ENCODE measurements around the gene MAP1LC3B2.
A peak's percentile ranks its signal among the peaks of the same experiment; 100 is the strongest.

Gene MAP1LC3B2
- 0.08 to 0.59 (median 0.21) reads per million in 4 donors for total RNA-seq

DNA sequence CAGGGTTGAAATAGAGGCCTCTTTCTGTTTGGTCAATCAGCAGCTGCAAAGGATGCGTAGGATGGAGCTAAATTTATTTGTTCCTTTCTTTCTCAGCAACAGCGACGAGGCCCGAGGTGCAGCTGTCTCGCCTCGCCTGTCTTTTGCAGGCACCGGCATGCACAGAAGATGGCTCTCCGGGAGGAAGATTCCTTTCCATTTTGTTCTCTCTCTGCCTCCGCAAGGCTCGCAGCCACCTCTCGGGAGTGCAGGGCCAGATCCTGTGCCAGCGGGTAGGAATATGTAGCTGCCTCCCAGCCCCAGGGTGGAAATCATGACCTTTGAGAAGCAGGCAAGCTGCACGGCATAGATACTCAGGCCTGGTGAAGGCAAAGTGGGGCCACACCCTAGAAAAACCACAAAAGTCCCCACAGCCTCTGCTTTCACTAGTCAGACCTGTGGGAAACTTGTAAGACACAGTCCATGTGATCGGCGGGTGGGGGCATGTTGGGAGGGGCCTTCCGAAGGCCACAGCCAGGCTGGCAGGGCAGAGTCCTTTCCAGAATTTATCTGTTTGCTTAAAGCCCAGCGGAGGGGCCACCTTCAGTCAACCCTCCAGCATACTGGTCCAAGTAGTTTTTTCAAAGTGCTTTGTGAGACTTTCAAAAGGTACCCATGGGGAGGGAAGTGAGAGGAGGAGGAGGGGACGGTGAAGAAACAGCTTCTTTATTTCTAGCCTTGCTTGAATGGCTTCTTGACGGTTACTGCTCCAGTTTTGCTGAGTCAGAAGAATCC, at the start of gene MAP1LC3B2:
Gene MAP1LC3B2 (plus strand): TSS at position 220 of the 774 bp plus-strand sequence. CDS start 16,562 bp downstream, outside the sequence.
- DNase-seq, result peak; percentile 44 to 98 (median 59)

DNA sequence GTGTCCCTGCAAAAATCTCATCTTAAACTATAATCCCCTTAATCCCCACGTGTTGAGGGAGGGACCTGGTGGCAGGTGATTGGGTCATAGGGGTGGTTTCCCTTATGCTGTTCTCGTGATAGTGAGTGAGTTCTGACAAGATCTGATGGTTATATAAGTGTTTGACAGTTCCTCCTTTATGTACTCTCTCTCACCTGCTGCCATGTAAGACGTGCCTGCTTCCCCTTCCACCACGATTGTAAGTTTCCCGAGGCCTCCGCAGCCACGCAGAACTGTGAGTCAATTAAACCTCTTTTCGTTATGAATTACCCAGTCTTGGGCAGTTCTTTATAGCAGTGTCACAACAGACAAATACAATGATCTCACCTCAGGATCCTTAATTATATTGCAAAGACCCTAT, 45.2 kb upstream of the MAP1LC3B2 start:
- DNase-seq, result no peak

DNA sequence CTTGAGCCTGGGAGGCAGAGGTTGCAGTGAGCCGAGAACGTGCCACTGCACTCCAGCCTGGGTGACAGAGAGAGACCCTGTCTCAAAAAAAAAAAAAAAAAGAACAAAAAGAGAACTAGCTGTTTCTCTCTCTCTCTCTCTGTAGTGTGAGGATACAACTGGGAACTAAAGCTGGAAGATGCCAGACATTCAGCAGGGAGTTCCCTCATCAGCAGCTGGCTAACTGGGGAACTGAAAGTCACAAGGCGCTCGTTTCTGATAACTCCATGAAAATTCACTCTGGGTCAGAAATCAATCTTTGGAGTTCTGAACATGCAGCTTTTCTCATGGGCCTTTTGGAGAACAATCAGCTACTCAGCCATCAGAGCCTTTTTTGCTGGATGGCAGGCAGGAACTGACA, 43.5 kb upstream of the MAP1LC3B2 start:
- DNase-seq, result no peak

DNA sequence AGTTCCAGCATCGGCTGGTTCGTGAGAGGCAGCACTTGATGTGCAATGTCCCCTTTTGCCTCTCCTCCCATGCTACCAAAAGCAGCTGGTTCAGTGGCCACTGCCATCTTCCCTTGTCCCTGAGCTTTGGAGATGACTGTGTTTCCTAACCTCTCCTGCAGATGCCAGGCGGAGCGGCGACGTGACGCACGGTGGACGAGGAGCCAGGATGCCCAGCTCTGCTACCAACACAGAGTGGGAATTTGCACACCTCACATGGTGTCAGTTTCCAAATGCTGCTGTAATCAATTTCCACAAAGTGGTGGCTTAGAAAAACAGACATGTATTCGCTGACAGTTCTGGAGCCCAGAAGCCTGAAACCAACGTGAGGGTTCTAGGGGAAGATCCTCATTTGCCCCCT, 42.5 kb upstream of the MAP1LC3B2 start:
- DNase-seq, result no peak

DNA sequence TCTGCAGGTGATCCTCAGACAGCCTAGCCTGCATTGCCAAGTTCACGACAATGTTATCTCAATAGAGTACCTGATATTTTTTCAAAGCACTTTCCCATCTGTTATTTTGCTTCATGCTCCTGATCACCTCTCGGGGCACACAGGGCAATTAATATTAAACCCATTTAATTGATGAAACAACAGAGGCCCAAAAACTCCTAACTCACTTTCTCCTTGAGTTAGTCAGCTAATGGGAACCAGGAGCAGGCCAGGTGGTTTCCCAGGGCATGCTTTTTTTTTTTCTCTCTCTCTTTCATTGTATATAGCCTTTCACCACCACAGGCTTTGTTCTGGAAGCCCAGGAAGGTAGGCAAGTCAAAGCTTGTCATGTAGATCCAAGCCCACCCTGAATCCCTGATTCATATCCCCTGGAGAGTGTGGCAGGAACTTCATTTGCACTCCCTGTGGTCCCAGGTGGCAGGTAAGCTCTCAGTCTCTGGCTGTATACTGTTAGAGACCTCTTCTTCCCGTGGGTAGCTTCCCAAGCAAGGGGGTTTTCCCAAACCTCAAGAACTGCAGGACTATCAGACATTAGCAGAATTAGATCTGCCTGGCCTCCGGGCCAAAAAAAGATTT, 41.6 kb upstream of the MAP1LC3B2 start:
- DNase-seq, result no peak

DNA sequence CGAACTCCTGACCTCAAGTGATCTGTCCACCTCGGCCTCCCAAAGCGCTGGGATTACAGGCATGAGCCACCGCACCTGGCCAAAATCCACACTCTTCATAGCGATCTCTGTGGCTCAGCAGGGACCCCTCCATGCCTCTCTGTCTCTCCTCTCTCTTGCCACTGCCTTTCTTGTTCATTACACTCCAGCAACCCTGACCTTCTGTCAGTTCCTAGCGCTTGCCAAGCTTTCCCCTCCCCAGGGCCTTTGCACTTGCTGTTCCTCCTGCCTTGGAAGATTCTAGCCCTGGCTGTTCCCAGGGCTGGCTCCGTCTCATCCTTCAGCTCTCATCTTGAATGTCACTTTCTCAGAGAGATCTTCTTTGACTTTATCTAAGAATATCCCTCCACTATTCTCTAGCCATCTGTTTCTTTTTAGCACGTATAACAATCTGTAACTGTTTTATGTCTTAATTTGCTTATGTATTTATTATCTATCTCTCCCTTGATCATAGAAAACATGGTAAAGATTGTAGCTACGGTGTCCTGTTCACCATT, 38.9 kb upstream of the MAP1LC3B2 start:
- no peak for DNase-seq

DNA sequence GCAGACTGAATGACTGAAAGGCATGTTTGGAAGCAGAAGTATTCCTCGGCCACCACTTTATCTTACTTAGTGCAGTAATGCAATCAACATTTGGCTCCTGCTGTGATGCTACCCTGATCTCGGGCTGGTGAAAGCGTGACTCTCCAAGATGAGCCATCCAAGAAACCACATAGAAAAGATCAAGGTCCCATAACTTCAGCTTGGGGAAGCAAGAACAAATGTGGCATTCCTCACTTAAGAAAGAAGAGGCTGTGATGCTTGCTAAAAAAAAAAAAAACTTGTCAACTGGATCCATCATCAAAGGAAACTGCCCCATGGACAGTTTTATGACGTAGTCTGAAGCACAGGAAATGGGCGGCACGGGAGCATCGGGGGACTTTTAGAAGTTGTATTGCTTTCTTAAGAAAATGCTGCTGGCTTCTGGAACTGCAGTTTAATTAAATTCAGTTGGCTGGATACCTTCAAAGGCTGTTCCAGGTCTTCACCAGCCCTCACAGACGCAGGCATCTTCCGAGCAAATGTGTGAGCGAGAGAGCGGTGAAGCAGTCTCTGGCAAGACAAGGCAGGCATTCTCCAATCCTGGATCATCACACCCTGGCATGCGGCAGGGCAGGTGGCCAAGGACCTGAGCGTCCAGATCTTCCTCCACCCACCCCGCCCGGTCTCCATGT, 38.2 kb upstream of the MAP1LC3B2 start:
- DNase-seq, result peak in 1 of 5 donors; percentile 43

DNA sequence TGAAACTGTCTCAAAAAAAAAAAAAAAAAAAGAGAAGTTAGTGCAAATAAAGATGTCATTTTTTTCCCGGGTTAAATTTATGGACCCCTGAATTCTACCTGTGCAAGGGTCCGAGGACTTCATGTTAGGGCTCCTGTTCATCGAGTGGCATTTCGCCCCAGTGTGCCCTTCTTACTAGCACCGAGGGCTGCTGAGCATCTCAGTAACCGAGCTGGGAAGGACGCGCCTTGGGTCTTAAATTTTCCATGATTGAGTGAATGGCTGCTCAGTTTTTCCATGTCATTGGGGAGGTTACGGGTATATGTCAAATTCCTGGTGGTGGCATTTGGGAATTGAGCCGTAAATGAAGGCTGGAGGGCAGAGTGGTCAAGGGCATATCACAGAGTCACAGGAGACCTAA, 34.9 kb upstream of the MAP1LC3B2 start:
- no peak for DNase-seq

DNA sequence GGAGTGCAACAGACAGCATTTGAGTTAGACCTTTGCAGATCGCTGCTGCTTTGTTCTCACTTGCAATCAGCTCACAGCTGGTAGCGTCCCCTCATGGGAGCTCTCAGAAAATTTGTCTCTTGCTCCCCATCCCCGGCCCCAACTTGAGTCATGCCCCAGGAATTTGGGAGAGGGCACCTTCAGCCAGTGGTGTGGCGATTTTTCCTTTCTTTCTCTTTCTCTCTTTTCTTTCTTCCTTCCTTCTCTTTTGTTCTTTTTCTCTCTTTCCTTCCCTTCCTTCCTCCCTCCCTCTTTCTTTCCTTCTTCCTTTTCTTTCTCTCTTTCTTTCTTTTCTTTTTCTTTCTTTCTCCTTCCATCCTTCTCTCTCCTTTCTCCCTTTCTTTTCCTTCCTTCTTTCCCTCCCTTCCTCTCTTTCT, 34.2 kb upstream of the MAP1LC3B2 start:
- DNase-seq, result no peak

DNA sequence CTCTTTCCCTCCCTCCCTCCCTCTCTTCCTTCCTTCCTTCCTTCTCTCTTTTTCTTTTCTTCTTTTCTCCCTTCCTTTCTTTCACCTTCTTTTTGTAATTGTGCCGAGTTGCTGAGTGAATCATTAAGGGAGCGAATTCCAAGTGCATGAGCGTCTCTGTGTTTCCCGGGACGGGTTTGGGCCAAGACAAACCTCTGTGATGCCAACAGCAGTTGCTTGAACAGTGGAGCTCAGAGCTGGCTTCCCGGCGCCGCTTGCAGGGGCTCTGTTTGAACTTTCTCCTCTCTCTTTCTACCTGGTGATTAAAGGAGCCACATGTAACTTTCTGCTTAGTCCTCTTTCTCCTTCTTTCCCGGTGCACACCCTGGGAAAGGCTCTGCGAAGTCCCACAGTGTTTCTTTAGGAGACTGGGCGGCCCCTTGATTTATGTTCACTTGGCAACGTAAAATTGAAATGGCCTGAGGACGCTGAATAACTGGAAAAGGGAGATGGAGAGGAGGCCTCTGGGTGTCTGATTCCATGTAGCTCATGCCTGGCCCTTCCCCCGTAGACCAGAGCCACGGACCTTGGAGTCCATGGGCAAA, 33.7 kb upstream of the MAP1LC3B2 start:
- DNase-seq, result no peak

DNA sequence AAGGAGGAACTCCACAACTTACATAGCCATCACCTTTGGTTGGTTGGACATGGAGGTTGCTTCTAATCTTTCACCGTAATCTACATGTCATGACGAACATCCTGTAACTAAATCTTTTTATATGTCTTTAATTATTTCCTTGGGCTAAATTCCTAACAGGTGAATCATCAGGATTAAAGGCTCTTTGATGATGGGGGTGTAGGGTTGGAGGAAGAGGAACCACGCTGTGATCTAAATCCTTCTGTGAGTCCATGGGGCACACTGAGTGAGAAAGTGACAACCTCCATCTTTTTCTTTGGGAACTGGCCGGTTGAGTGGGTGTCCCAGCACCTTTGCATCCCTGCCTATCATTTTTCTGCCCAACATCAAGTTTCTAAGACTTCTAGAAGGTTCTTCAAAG, 31.1 kb upstream of the MAP1LC3B2 start:
- no peak for DNase-seq

DNA sequence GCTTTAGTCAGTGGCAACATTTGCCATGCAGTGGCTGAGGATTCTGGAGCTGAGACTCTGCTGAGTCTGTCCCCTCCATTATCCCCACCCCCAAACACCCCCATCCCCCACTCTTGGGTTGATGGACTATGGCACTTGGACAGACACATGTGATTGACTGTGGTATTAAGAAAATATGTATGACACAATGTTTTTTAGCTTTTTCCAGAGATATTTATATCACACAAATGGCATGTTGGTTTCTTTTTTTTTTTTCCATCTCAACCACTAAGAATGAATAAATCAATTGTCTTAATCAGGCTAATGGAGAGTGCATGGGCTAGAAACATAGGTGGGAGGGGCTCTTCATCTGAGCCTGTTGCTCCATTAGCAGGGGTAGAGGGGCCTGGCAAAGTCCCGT, 30.7 kb upstream of the MAP1LC3B2 start:
- DNase-seq, result no peak

DNA sequence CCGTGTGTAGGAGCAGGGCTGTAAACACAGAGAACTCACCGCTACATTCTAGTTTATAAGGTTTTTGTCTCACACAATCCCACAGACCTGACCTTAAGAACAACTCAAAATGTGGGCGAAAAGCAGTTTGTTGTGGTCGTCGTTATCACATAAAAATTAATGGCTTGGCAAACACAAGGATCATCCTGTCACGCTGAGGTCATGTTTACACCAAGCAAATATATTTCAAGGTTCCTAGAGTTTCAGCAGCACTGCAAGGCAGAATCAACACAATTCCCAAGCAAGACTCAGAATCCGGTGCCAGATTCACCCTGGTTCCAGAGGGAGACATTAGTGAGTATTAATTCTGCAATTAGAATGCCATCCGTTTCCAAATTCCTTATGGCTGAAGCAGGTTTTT, 30.1 kb upstream of the MAP1LC3B2 start:
- DNase-seq, result no peak

DNA sequence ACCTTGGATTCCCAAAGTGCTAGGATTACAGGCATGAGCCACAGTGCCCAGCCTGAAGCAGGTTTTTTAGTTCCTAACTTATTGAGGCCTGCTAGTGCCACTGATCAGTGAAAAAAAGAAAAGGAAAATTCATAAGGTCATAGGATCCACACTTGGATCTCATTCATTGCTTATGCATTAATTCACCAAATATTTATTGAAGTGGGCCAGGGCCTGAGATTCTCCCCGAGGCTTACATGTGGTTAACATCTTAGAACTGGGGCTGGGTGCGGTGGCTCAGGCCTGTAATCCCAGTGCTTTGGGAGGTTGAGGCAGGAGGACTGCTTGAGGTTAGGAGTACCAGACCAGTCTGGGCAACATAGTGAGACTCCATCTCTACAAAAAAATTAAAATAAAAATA, 29.5 kb upstream of the MAP1LC3B2 start:
- DNase-seq, result no peak

DNA sequence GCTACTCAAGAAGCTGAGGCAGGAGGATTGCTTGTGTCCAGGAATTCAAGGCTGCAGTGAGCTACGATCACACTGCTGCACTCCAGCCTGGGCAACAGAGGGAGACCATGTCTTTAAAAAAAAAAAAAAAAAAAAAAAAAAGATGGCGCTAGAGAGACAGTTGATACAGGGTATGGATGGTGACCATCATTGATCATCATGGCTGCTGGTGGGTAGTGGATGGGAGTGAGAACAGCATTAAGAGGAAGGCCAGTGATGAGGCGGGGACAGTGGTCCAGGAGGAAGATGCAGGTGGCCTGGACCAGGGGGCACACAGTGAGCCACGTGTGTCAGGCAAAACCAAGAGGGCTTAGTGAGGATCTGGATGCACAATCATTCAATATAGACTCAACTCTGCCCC, 26.8 kb upstream of the MAP1LC3B2 start:
- no peak for DNase-seq

DNA sequence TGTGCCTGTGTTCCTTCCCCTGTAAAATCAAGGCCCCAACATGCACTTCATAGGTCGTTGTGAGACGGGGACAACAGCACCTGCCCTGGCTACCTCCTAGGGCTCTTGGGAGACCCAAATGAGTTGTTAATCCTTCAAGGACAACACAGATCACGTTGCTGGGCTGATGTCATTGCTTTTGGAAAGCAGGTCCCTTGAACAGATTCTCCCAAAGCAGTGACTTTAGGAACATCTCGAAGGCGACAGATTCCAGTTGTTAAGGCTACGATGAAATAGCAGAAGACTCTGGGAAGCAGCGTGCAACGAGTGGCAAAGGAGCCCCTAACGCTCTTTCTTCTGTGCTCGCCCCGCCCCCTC, 26.2 kb upstream of the MAP1LC3B2 start:
- DNase-seq, result no peak

DNA sequence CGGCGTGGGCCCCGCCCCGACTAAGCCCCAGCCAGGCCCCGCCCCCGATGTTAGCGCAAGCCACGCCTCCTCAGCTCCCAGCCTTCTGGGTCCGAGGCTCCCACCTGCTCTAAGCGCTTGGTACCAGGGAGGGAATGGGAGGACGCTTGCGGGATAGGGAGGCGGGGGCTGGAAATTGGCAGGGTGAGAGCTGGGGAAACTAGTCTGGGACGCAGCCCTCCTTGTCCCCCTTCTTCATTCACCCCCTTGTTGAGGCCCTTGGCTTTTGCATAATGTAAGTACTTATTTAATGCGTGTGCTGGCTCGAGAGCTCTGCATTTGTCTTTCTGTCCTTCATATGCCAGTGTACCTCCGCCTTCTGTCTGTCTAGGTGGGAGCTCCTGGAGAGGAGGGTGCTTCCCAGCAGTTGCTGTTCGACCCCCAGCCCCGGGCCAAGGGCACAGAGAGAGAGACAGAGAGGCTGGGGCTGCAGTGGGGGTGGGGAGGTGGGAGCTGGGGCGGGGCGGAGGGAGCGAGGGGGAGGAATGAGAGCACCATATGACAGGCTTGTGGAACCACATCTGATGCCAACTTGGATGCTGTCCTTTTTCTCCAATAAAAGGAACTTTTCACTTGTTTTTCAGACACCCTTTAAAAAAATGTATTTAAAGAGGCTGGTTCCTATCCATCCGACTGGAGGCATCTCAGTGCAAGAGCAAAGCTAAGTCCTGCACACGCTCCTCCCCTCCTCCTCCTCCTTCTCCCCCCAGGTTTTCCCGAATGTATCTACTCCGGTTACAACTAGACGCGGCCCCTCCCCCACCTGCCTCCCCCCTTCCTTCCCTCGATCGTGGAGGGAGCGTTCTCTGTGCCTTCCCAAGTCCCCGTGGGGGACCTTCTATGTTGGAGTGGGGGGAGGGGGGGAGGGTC, 25.6 kb upstream of the MAP1LC3B2 start:
- DNase-seq, result peak; percentile 40 to 74 (median 63)

DNA sequence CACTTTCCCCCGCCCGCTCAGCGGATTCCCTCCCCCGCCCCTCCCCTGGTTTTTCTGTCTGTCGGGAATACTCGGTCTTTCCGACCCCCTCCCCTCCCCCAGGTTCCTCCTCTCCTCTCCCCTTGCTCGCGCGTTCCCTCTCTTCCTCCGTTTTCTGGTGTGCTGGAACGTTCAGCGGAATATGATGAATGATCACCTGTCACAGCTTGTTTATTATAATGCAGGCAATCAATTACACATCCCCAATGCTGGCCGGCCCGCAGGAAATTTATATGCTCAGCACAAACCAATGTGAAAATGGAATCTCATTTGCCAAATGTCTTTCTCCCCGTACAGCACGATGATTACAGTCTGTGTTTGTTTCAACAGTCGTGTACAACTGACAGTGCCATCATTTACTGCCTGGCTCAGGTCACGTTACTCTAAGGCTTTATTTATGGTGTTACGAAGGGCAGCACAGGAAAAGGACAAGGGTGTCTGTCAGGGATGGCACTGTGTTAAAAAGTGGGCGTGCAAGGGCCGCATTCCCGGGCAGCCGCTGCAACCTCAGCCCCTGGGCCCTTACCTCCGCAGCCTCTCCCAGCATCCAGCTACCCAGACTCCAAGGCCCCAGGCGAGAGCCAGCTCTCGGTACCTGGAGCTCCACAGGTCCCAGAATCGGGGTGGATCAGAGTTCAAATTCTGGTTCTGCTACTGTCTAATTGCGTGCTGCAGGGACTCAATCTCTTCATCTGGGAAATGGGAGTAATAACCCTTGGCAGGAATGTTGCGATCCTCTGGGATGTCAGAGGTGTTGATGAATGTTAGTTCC, 24.7 kb upstream of the MAP1LC3B2 start:
- no peak for DNase-seq

DNA sequence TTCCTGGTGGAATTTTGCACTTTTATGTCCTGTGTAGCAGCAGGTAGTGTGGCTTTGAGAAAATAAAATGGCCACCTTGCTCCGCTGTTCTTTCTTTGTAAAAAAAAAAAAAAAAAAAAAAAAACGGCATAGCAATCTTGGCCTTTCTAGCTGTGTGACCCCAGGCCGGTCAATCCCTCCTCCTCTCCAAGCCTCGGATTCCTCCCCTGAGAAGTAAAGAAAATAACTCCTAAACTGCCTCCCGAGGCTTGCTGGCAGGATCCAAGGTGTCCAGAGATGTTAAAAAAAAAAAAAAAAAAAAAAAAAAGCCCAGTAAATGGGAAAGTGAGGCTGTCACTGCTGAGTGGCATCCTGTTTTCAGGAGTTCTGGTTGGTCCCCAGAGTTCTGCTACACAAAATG, 23.9 kb upstream of the MAP1LC3B2 start:
- no peak for DNase-seq

DNA sequence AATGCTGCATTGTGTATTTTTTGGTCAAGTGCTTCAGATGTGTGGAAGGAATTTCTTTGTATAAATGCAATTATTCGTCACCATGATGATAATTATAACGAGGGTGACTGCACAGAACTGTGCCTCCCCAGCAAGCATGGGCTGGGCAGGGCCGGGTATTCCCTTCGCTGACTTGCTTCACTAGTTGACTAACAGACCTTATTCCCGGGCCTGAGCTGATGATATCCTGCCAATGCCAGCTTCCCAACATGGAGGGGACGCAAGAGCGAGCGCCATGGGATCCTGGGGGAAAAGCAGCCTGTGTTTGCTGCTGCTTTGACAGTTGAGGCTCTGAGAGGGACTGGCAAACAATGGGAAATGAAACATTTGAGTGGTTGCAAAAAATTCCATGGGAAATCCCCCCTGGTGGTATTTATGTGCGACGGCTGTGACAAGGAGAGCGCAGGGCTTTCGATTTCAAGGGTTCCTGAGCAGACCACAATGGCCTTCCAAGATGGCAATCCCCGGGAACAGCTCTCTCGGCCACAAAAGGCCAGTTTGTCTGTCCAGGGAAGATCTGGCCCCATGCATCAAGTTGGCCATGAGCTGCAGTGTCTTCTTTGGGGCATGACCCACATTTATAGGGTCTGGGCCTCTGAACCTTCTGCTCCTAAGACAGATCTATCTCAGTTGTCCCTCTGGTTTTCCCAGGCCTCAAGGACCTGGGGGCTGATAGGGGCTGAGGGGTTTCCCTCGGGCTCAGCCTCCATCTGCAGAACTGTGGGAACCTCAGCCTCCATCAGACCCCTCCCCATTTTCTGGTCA, 21.9 kb upstream of the MAP1LC3B2 start:
- DNase-seq, result no peak

All from T-helper 1 cell (primary cell).